BLaER1 (cell line): ENCODE results near the gene RBM4.

ENCODE experiments used
- H3K27ac ChIP-seq: shearing (Covaris generic); formaldehyde crosslinking; 2 replicates; pipeline ENCODE4 v1.8.1; 2022
- H3K27me3 ChIP-seq: shearing (Covaris generic); formaldehyde crosslinking; 2 replicates; pipeline ENCODE4 v1.8.1; 2022
- H3K36me3 ChIP-seq: shearing (Covaris generic); formaldehyde crosslinking; 2 replicates; pipeline ENCODE4 v1.8.1; 2022
- H3K4me1 ChIP-seq: shearing (Covaris generic); formaldehyde crosslinking; 2 replicates; pipeline ENCODE4 v1.8.1; 2022
- H3K4me2 ChIP-seq: shearing (Covaris generic); formaldehyde crosslinking; 2 replicates; pipeline ENCODE4 v1.8.1; 2022
- H3K4me3 ChIP-seq: shearing (Covaris generic); formaldehyde crosslinking; 2 replicates; pipeline ENCODE4 v1.8.1; 2022
- H3K9ac ChIP-seq: shearing (Covaris generic); formaldehyde crosslinking; 2 replicates; pipeline ENCODE4 v1.8.1; 2022
- H3K9me3 ChIP-seq: shearing (Covaris generic); formaldehyde crosslinking; 2 replicates; pipeline ENCODE4 v1.8.1; 2022
- H4K20me1 ChIP-seq: shearing (Covaris generic); formaldehyde crosslinking; 2 replicates; pipeline ENCODE4 v1.8.1; 2022
- Cebpa-rat ChIP-seq: shearing (Covaris generic); IDR thresholded peaks from 2 replicates; pipeline ENCODE4 v1.8.1; 2022

Gene RBM4

GRCh38 chr11:66687831-66688281 is 49.4 kb downstream of the RBM4 start:
- no peak overlapping the region for H3K9ac ChIP-seq
- no peak overlapping the region for H3K4me2 ChIP-seq
- no peaks in the 10 kb centered on the region for H3K4me1 ChIP-seq
- no peaks in the 10 kb centered on the region for H3K27me3 ChIP-seq
- H3K27ac ChIP-seq: no peak overlapping the region
- H3K9me3 ChIP-seq: no peaks in the 10 kb centered on the region
- no peak for TF ChIP-seq Cebpa-rat
- H3K4me3 ChIP-seq: no peak overlapping the region
- H4K20me1 ChIP-seq: no peaks in the 10 kb centered on the region
- H3K36me3 ChIP-seq: peaks cover 96% of the 10 kb centered on the region

DNA sequence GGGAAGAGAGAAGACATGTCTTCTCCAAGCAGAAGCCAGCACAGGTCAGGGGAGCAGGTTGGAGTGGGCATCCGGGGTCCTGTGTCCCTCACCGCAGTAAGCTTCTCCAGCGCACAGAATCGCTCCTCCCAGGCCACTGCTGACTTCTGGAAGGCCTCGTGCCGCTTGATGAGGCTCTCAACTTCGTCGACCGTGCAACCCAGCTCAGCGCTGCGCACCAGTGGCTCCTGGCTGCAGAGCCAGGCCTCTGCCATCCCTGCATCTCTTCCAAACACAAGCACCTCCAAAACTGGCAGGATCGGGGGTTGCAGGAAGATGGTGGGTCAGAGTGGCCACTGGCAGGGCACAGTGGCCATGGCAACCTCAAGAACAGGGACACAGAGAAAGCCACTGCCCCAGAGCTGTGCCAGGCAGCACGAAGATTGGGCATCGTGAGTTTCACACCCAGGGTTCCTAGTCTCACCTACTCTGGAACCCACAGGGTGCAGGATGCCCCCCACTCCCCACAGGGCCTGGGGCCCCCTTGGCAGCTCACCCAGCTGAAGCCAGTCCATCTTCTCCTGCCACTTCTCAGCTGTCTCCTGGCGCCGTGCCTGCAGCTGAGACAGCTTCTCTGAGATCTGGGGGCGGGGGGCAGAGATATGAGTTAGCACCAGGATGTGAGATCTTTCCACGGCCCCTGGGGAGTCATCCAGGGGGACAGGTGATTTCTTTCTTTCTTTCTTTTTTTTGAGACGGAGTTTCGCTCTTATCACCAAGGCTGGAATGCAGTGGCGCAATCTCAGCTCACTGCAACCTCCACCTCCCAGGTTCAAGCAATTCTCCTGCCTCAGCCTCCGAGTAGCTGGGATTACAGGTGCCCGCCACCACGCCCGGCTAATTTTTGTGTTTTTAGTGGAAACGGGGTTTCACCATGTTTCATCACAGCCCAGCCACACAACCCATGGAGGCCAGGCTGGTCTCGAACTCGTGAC is 50.3 kb downstream of the RBM4 start:
- Histone ChIP-seq H3K36me3 (peaks cover 99% of the 10 kb centered on the region), H3K9ac (no peak overlapping the region), H4K20me1 (peaks cover 1% of the 10 kb centered on the region; the same call in 1 of the 2 replicates)

GRCh38 chr11:66689661-66690590 is 51.4 kb downstream of the RBM4 start:
- H3K9ac ChIP-seq: no peak overlapping the region
- no peaks in the 10 kb centered on the region for H3K9me3 ChIP-seq
- no peaks in the 10 kb centered on the region for H3K4me1 ChIP-seq
- no peak overlapping the region for H3K4me3 ChIP-seq
- H3K27me3 ChIP-seq: no peaks in the 10 kb centered on the region
- H3K36me3 ChIP-seq: peaks cover 97% of the 10 kb centered on the region
- TF ChIP-seq Cebpa-rat: no peak
- H4K20me1 ChIP-seq: peaks cover 7% of the 10 kb centered on the region; the same call in 1 of the 2 replicates
- H3K4me2 ChIP-seq: no peak overlapping the region
- no peak overlapping the region for H3K27ac ChIP-seq

More for the DNA sequence above, 50.3 kb downstream of the RBM4 start:
- Histone ChIP-seq H3K9me3 (no peaks in the 10 kb centered on the region), H3K4me1 (no peaks in the 10 kb centered on the region), H3K4me3 (no peak overlapping the region), H3K4me2 (no peak overlapping the region), H3K27me3 (no peaks in the 10 kb centered on the region), H3K27ac (no peak overlapping the region)
- TF ChIP-seq Cebpa-rat: no peak

GRCh38 chr11:66691311-66691980 is 52.9 kb downstream of the RBM4 start:
- Histone ChIP-seq H3K36me3 (peaks cover 98% of the 10 kb centered on the region), H3K4me3 (no peak overlapping the region), H3K9ac (no peak overlapping the region), H3K4me1 (no peaks in the 10 kb centered on the region), H4K20me1 (peaks cover 15% of the 10 kb centered on the region; the same call in 1 of the 2 replicates), H3K27me3 (no peaks in the 10 kb centered on the region), H3K27ac (no peak overlapping the region), H3K4me2 (no peak overlapping the region), H3K9me3 (no peaks in the 10 kb centered on the region)
- TF ChIP-seq Cebpa-rat: no peak

- H3K4me3 ChIP-seq: no peak overlapping the region
- H3K4me1 ChIP-seq: no peaks in the 10 kb centered on the region
- peaks cover 98% of the 10 kb centered on the region for H3K36me3 ChIP-seq
- H3K9ac ChIP-seq: no peak overlapping the region
- peaks cover 16% of the 10 kb centered on the region; the same call in 1 of the 2 replicates for H4K20me1 ChIP-seq
- no peak overlapping the region for H3K4me2 ChIP-seq
- no peak for TF ChIP-seq Cebpa-rat
- H3K27ac ChIP-seq: no peak overlapping the region
- no peaks in the 10 kb centered on the region for H3K9me3 ChIP-seq
- H3K27me3 ChIP-seq: no peaks in the 10 kb centered on the region
These were observed 53.9 kb downstream of the RBM4 start for GRCh38 chr11:66692446-66692845.

DNA sequence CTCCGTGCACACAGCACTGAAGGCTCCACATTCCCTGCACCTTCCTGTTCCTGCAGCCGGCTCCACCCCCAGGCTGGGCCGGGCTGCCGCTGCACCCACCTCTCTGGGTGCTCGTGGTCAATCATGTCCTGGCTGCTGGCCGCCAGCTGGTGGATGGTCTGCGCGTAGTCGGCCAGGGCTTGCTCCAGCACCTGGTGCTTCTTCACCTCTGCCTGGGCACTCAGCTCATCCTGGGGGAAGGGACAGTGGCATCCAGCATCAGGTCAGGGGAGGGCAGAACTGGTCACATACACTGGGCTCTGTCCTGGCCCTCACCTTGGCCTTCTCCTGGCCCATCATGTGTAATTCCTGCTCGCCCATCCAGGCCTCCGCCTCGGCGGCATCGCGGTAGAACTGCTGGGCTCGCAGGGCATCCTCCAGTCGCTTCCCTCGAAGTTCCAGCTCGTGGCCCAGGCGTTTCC is 54.4 kb downstream of the RBM4 start:
- no peak overlapping the region for H3K9ac ChIP-seq
- no peak overlapping the region for H3K27ac ChIP-seq
- no peak overlapping the region for H3K4me2 ChIP-seq
- H3K27me3 ChIP-seq: no peaks in the 10 kb centered on the region
- H3K4me1 ChIP-seq: no peaks in the 10 kb centered on the region
- H3K4me3 ChIP-seq: no peak overlapping the region
- peaks cover 20% of the 10 kb centered on the region; the same call in 1 of the 2 replicates for H4K20me1 ChIP-seq
- TF ChIP-seq Cebpa-rat: no peak
- no peaks in the 10 kb centered on the region for H3K9me3 ChIP-seq
- H3K36me3 ChIP-seq: peaks cover 98% of the 10 kb centered on the region

GRCh38 chr11:66693356-66694055 is 55.0 kb downstream of the RBM4 start:
- Histone ChIP-seq H4K20me1 (peaks cover 26% of the 10 kb centered on the region; the same call in 1 of the 2 replicates), H3K4me3 (no peak overlapping the region), H3K4me2 (no peak overlapping the region), H3K9me3 (no peaks in the 10 kb centered on the region), H3K9ac (no peak overlapping the region), H3K36me3 (peaks cover 98% of the 10 kb centered on the region), H3K27ac (no peak overlapping the region), H3K4me1 (no peaks in the 10 kb centered on the region), H3K27me3 (no peaks in the 10 kb centered on the region)
- TF ChIP-seq Cebpa-rat: no peak

- H3K9ac ChIP-seq: no peak overlapping the region
- H3K4me2 ChIP-seq: no peak overlapping the region
- peaks cover 98% of the 10 kb centered on the region for H3K36me3 ChIP-seq
- H3K27ac ChIP-seq: no peak overlapping the region
- no peak overlapping the region for H3K4me3 ChIP-seq
- no peak for TF ChIP-seq Cebpa-rat
- H4K20me1 ChIP-seq: peaks cover 31% of the 10 kb centered on the region; the same call in 1 of the 2 replicates
- H3K27me3 ChIP-seq: no peaks in the 10 kb centered on the region
- no peaks in the 10 kb centered on the region for H3K4me1 ChIP-seq
- H3K9me3 ChIP-seq: no peaks in the 10 kb centered on the region
These were observed 55.5 kb downstream of the RBM4 start for GRCh38 chr11:66694056-66694410.
